Brain microvascular endothelial cell (primary cell): ENCODE results near the gene FOCAD.
A peak's percentile ranks its signal among the peaks of the same experiment; 100 is the strongest.
"Not testable (repeated sequence)": the region's sequence is repeated elsewhere in the genome, so short reads cannot be mapped to it uniquely, and the experiment has no call there.

Experiments used
- DNase-seq: peaks from one replicate; pipeline ENCODE4 v3.0.0-alpha.2; 2020
- H3K27ac ChIP-seq: fragments of 250-450 bp; sonication (Bioruptor Pico); 2 replicates; pipeline ENCODE4 v1.5.1; 2020; ENCODE audit warnings: mild to moderate bottlenecking, moderate library complexity
- H3K27me3 ChIP-seq: fragments of 250-450 bp; sonication (Bioruptor Pico); replicated peaks from 2 replicates; pipeline ENCODE4 v1.5.1; 2020; ENCODE audit warnings: mild to moderate bottlenecking
- H3K36me3 ChIP-seq: fragments of 250-450 bp; sonication (Bioruptor Pico); replicated peaks from 2 replicates; pipeline ENCODE4 v1.5.1; 2020; ENCODE audit warnings: mild to moderate bottlenecking
- H3K4me3 ChIP-seq: 2 replicates; pipeline ENCODE4 v1.5.1; 2011; ENCODE audit warnings: low read depth, mild to moderate bottlenecking, control low read depth, low read length, moderate library complexity
- CTCF ChIP-seq: IDR thresholded peaks from 2 replicates; pipeline ENCODE4 v1.5.1; 2011; ENCODE audit warnings: low read depth, mild to moderate bottlenecking, moderate library complexity, low read length, control low read depth, inconsistent platforms; ENCODE audit errors: missing control alignments
- in situ Hi-C: cut with HindIII; loops from 2 replicates; pipeline ENCODE4 v1.10.0; 2017; ENCODE audit warnings: low sequenced_read_pairs, low pct_ligation_motif_present

The FOCAD gene

GRCh38 chr9:20962536-20963225 lies 278.6 kb downstream of the FOCAD start:
- Histone ChIP-seq H3K36me3 (no peaks in the 10 kb centered on the region), H3K27ac (no peak overlapping the region), H3K4me3 (no peak overlapping the region), H3K27me3 (no peaks in the 10 kb centered on the region)
- no peak for DNase-seq
- in situ Hi-C loops, result no loop called here
- TF ChIP-seq CTCF, result no peak

- Histone ChIP-seq H3K4me3 (no peak overlapping the region), H3K27me3 (no peaks in the 10 kb centered on the region), H3K36me3 (no peaks in the 10 kb centered on the region), H3K27ac (no peak overlapping the region)
- no peak for DNase-seq
- in situ Hi-C loops, result no loop called here
- no peak for TF ChIP-seq CTCF
Measured at GRCh38 chr9:20972684-20973083, 288.6 kb downstream of the FOCAD start.

- H3K27ac ChIP-seq, H3K27me3 ChIP-seq, DNase-seq, in situ Hi-C loops, H3K4me3 ChIP-seq, H3K36me3 ChIP-seq: not testable (repeated sequence)
Measured at GRCh38 chr9:20973246-20973947, 289.3 kb downstream of the FOCAD start.

GRCh38 chr9:20974191-20974938 lies 290.3 kb downstream of the FOCAD start:
- H3K36me3 ChIP-seq, H3K27me3 ChIP-seq, DNase-seq, in situ Hi-C loops, H3K4me3 ChIP-seq, H3K27ac ChIP-seq: not testable (repeated sequence)

GRCh38 chr9:20978249-20978648 lies 294.2 kb downstream of the FOCAD start:
- DNase-seq, result no peak
- Histone ChIP-seq H3K27ac (no peak overlapping the region), H3K36me3 (no peaks in the 10 kb centered on the region), H3K4me3 (no peak overlapping the region), H3K27me3 (no peaks in the 10 kb centered on the region)
- TF ChIP-seq CTCF, result no peak
- in situ Hi-C loops, result no loop called here

GRCh38 chr9:20980832-20981455 lies 296.9 kb downstream of the FOCAD start:
- TF ChIP-seq CTCF, result no peak
- Histone ChIP-seq H3K4me3 (no peak overlapping the region), H3K36me3 (no peaks in the 10 kb centered on the region), H3K27ac (peak overlapping the region; percentile 33), H3K27me3 (no peaks in the 10 kb centered on the region)
- in situ Hi-C loops, result no loop called here
- DNase-seq, result peak; percentile 54
